HepG2 (cell line): ENCODE measurements around the gene ANKRD27.

Source experiments
- ADNP ChIP-seq: sonication (generic); formaldehyde crosslinking; IDR thresholded peaks from 2 replicates; pipeline ENCODE4 v1.4.0; 2020; ENCODE audit warnings: missing genetic modification reagents
- JDP2 ChIP-seq: sonication (generic); formaldehyde crosslinking; IDR thresholded peaks from 2 replicates; pipeline ENCODE4 v1.8.1; 2022; ENCODE audit warnings: missing genetic modification reagents, borderline replicate concordance
- THAP7 ChIP-seq: sonication (generic); formaldehyde crosslinking; IDR thresholded peaks from 2 replicates; pipeline ENCODE4 v1.8.1; 2023; ENCODE audit warnings: mild to moderate bottlenecking, missing genetic modification reagents
- ZSCAN29 ChIP-seq: sonication (generic); formaldehyde crosslinking; conservative IDR thresholded peaks from 2 replicates; pipeline ENCODE4 v1.4.0; 2020; ENCODE audit warnings: mild to moderate bottlenecking, missing genetic modification reagents
- TF ChIP-seq, protein P1 (sequence below): sonication (generic); formaldehyde crosslinking; IDR thresholded peaks from 2 replicates; pipeline ENCODE4 v1.4.0; 2020; ENCODE audit warnings: missing genetic modification reagents

DNA sequence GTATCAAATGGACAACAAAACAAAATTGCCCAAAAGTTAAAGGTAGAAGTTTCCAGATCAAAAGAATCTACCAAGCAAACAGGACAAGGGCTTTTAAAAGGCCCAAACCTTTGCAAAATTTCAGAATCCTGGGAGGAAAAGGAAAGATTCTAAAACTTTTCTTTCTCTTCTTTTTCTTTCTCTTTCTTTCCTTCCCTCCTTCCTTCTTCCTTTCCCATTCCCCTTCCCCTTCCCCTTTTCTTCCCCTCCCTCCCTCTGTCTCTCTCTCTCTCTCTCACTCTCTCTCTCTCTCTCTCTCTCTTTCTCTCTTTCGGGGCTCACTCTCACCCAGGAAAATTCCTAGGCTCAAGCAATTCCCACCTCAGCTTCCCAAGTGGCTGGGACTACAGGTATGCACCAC lies 98.2 kb downstream of the ANKRD27 start:
- TF ChIP-seq ADNP (CRISPR knock-in tag) (no peak), JDP2 (CRISPR knock-in tag) (no peak), ZSCAN29 (CRISPR knock-in tag) (no peak), THAP7 (CRISPR knock-in tag) (no peak)
- TF ChIP-seq, protein P1, sequence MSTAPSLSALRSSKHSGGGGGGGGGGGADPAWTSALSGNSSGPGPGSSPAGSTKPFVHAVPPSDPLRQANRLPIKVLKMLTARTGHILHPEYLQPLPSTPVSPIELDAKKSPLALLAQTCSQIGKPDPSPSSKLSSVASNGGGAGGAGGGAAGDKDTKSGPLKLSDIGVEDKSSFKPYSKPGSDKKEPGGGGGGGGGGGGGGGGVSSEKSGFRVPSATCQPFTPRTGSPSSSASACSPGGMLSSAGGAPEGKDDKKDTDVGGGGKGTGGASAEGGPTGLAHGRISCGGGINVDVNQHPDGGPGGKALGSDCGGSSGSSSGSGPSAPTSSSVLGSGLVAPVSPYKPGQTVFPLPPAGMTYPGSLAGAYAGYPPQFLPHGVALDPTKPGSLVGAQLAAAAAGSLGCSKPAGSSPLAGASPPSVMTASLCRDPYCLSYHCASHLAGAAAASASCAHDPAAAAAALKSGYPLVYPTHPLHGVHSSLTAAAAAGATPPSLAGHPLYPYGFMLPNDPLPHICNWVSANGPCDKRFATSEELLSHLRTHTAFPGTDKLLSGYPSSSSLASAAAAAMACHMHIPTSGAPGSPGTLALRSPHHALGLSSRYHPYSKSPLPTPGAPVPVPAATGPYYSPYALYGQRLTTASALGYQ (CRISPR knock-in tag) = no peak
